ENCODE data around the gene MYL3. TPM values are rescaled to one million over a fixed set of nuclear protein-coding genes. Genes with fewer than 3 reads are reported as not detected.

Gene MYL3
- polyA plus RNA-seq, 1 donor (not counting 4 experiments of a cell fraction or from before 2014, with no cell fraction given), result not detected

DNA sequence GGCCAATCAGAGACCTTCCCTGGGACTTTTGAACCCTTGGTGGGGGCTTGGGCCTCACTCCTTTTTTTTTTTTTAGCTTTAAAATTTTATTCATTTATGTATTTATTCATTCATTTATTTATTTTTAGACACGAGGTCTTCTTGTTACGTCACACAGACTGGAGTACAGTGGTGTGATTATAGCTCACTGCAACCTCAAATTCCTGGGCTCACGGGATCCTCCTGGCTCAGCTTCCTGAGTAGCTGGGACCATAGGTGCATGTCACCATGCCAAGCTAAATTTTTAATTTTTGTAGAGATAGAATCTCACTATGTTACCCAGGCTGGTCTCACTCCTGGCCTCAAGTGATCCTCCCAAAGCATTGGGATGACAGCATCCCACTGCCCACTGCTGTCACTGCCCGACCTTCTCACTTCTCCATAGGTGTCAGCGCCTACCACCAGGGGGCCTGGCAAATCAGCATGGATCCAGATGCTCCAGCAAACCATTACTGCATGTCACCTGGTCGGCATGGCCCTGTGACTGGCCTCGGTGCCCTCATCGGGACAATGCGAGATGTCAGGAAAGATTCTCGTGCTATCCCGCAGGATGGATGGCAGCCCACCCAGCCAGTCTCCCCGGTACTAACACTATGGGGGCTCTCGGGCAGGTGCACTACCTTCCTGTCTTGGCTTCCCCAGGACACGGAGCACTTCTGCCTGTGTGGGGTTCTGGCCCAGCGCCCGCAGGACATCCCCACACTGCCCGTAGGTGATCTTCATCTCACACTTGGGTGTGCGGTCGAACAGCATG is 3.0 kb downstream of the MYL3 start:
- Histone ChIP-seq H3K27me3 (ENCODE audit: control insufficient read depth, extremely low read depth, insufficient read depth, low read length) (peaks cover 16% of the 10 kb centered on the region), H3K4me1 (ENCODE audit: control insufficient read depth, extremely low read depth, insufficient read depth, low read length) (no peaks in the 10 kb centered on the region), H3K4me3 (ENCODE audit: control insufficient read depth in 2 of 3, extremely low read depth in 1 of 3, insufficient read depth in 2 of 3, low read depth in 1 of 3, low read length in 3 of 3) (no peak overlapping the region), H3K79me2 (ENCODE audit: control insufficient read depth, insufficient read depth, low read length) (no peaks in the 10 kb centered on the region), H2AFZ (ENCODE audit: control insufficient read depth, low read length) (no peak overlapping the region), H3K27ac (ENCODE audit: control insufficient read depth, insufficient read depth, low read length) (no peak overlapping the region), H3K9me3 (ENCODE audit: control insufficient read depth, low read depth, low read length) (no peaks in the 10 kb centered on the region), H4K20me1 (ENCODE audit: control insufficient read depth, extremely low read depth, insufficient read depth, low read length) (peaks cover 4% of the 10 kb centered on the region), H3K9ac (ENCODE audit: control insufficient read depth, extremely low read depth, insufficient read depth, low read length) (no peak overlapping the region), H3K36me3 (ENCODE audit: control insufficient read depth in 2 of 2, extremely low read depth in 1 of 2, insufficient read depth in 2 of 2, low read length in 2 of 2) (no peaks in the 10 kb centered on the region), H3K4me2 (ENCODE audit: control insufficient read depth, extremely low read depth, insufficient read depth, low read depth, low read length) (no peak overlapping the region), H3K9me1 (ENCODE audit: control insufficient read depth, extremely low read depth, insufficient read depth, low read length) (no peaks in the 10 kb centered on the region)
- FAIRE-seq (no peak), DNase-seq (ENCODE audit: low read depth, low spot score) (no peak)
- dilution Hi-C loops (cut with MboI; ENCODE audit: extremely low pct_ligation_motif_present, low sequenced_read_pairs), result no loop called here
- TF ChIP-seq EZH2 (IDR thresholded peaks at IDR 0.05; ENCODE audit: low read length), result no peak
- TF ChIP-seq, protein P1, sequence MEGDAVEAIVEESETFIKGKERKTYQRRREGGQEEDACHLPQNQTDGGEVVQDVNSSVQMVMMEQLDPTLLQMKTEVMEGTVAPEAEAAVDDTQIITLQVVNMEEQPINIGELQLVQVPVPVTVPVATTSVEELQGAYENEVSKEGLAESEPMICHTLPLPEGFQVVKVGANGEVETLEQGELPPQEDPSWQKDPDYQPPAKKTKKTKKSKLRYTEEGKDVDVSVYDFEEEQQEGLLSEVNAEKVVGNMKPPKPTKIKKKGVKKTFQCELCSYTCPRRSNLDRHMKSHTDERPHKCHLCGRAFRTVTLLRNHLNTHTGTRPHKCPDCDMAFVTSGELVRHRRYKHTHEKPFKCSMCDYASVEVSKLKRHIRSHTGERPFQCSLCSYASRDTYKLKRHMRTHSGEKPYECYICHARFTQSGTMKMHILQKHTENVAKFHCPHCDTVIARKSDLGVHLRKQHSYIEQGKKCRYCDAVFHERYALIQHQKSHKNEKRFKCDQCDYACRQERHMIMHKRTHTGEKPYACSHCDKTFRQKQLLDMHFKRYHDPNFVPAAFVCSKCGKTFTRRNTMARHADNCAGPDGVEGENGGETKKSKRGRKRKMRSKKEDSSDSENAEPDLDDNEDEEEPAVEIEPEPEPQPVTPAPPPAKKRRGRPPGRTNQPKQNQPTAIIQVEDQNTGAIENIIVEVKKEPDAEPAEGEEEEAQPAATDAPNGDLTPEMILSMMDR (optimal IDR thresholded peaks at IDR 0.05 in 1 of 3, IDR thresholded peaks at IDR 0.05 in 1 of 3, conservative IDR thresholded peaks at IDR 0.05 in 1 of 3; ENCODE audit: extremely low read depth in 1 of 3, insufficient read depth in 2 of 3, low read length in 3 of 3), result peak in 2 of 3 experiments; percentile 50 to 59

DNA sequence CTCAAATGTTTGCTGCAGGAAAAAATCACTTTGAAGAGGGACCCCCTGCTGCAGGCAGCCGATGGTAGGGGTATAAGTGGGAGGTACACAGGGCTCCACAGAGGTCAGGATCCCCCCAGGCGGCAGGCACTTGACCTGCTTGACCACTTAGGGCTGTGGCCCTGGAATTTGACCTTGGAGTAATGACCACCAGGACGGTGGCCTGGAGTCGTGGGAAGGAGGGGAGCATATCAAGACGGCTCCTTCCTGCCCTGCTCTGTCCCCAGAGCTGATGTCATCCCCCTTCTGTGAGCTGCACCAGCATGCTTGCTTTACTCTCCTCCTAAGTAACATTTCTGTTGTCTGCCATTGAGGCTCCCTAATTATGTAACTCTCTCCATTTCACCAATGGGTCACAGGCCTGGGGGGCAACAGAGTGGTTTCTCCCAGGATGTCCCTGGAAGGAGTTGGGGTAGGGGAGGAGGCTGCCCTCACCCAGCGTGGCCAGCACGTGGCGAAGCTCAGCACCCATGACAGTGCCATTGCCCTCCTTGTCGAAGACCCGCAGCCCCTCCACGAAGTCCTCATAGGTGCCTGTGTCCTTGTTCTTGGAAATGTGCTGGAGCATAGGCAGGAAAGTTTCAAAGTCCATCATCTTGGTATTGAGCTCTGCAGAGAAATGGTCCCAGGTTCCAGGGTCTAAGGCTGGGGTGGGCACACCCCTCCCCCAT is 4.1 kb downstream of the MYL3 start:
- no peak for DNase-seq (ENCODE audit: low read depth, low spot score)
- Histone ChIP-seq H3K36me3 (ENCODE audit: control insufficient read depth in 2 of 2, extremely low read depth in 1 of 2, insufficient read depth in 2 of 2, low read length in 2 of 2) (no peaks in the 10 kb centered on the region), H3K9me1 (ENCODE audit: control insufficient read depth, extremely low read depth, insufficient read depth, low read length) (no peaks in the 10 kb centered on the region), H3K27ac (ENCODE audit: control insufficient read depth, insufficient read depth, low read length) (no peak overlapping the region), H2AFZ (ENCODE audit: control insufficient read depth, low read length) (no peak overlapping the region), H3K9me3 (ENCODE audit: control insufficient read depth, low read depth, low read length) (no peaks in the 10 kb centered on the region), H3K27me3 (ENCODE audit: control insufficient read depth, extremely low read depth, insufficient read depth, low read length) (peaks cover 19% of the 10 kb centered on the region), H3K4me3 (ENCODE audit: control insufficient read depth in 2 of 3, extremely low read depth in 1 of 3, insufficient read depth in 2 of 3, low read depth in 1 of 3, low read length in 3 of 3) (no peak overlapping the region), H3K79me2 (ENCODE audit: control insufficient read depth, insufficient read depth, low read length) (no peaks in the 10 kb centered on the region), H3K4me2 (ENCODE audit: control insufficient read depth, extremely low read depth, insufficient read depth, low read depth, low read length) (no peak overlapping the region), H4K20me1 (ENCODE audit: control insufficient read depth, extremely low read depth, insufficient read depth, low read length) (peaks cover 4% of the 10 kb centered on the region), H3K4me1 (ENCODE audit: control insufficient read depth, extremely low read depth, insufficient read depth, low read length) (no peaks in the 10 kb centered on the region), H3K9ac (ENCODE audit: control insufficient read depth, extremely low read depth, insufficient read depth, low read length) (no peak overlapping the region)
- dilution Hi-C loops (cut with MboI; ENCODE audit: extremely low pct_ligation_motif_present, low sequenced_read_pairs), result no loop called here
- FAIRE-seq, result no peak
- TF ChIP-seq EZH2 (IDR thresholded peaks at IDR 0.05; ENCODE audit: low read length), result no peak
- TF ChIP-seq, protein P1 (optimal IDR thresholded peaks at IDR 0.05 in 1 of 3, IDR thresholded peaks at IDR 0.05 in 1 of 3, conservative IDR thresholded peaks at IDR 0.05 in 1 of 3; ENCODE audit: extremely low read depth in 1 of 3, insufficient read depth in 2 of 3, low read length in 3 of 3), result no peak
